Right lobe of liver (tissue), 6 donors: ENCODE results near the gene GSG1L. TPM values are rescaled to one million over a fixed set of nuclear protein-coding genes. Genes with fewer than 3 reads are reported as not detected.

ENCODE experiments used
- ATAC-seq, 4 donors: fragments of 200-7000 bp; cut with Tn5 transposase; one replicate each; pipeline ENCODE4 v1.9.1; 2020; ENCODE audit warnings: mild to moderate bottlenecking in 4 of 4, moderate library complexity in 4 of 4
- DNase-seq, 3 donors: peaks; one replicate each; pipeline ENCODE4 v3.0.0-alpha.2; 2020
- H3K27ac ChIP-seq, 3 donors: fragments of 200-600 bp; one replicate each; pipeline ENCODE4 v1.8.0; 2022
- H3K27me3 ChIP-seq, 2 donors: fragments of 200-600 bp; one replicate each; pipeline ENCODE4 v1.8.0; 2022
- H3K36me3 ChIP-seq, 4 donors: fragments of 200-600 bp; sonication (generic) in 1 of 4; one replicate each; pipeline versions ENCODE4 v1.5.1 to v1.8.0; 2017 to 2022; ENCODE audit warnings: control low read depth in 1 of 4
- H3K4me1 ChIP-seq, 4 donors: fragments of 200-600 bp; sonication (generic) in 1 of 4; one replicate each; pipeline versions ENCODE4 v1.5.1 to v1.8.0; 2017 to 2022; ENCODE audit warnings: control low read depth in 1 of 4
- H3K4me3 ChIP-seq, 3 donors: fragments of 200-600 bp; one replicate each; pipeline ENCODE4 v1.8.0; 2022
- H3K9me3 ChIP-seq, 4 donors: fragments of 200-600 bp; sonication (generic) in 1 of 4; one replicate each; pipeline versions ENCODE4 v1.5.1 to v1.8.0; 2017 to 2022; ENCODE audit warnings: control low read depth in 1 of 4
- CTCF ChIP-seq, 4 donors: fragments of 200-600 bp in 3 of 4; fragments of 450-650 bp in 1 of 4; IDR thresholded peaks; one replicate each; pipeline versions ENCODE4 v1.5.1 to v1.8.0; 2016 to 2022; ENCODE audit warnings: antibody characterized with exemption in 4 of 4, mild to moderate bottlenecking in 2 of 4
- POLR2A ChIP-seq: fragments of 450-650 bp; IDR thresholded peaks from one replicate; pipeline ENCODE4 v1.6.1; 2017; ENCODE audit warnings: antibody characterized with exemption, mild to moderate bottlenecking
- WGBS: methylation state at CpG from one replicate; pipeline ENCODE4 v1.1.6; 2018; ENCODE audit warnings: low coverage, low lambda C conversion rate; ENCODE audit not compliant: insufficient coverage; ENCODE audit errors: missing lambda C conversion rate; 5-methylcytosine and 5-hydroxymethylcytosine counted together
- intact Hi-C, 2 donors: fragments of 100-400 bp; cut with DNase I; formaldehyde crosslinking; loops; one replicate each; pipeline versions ENCODE4 v1.11.2 to v1.14.1; 2022
- total RNA-seq, 6 experiments: library from RNA; depleted of rRNA in 2 of 6; stranded (reverse); fragments of >200 nt in 2 of 6; fragmentation: NEBNext Ultra II Directional in 3 of 6; extraction: Animal tissue kit (Norgen Biotek cat#: 25700) in 3 of 6; gene quantifications; one replicate each; pipeline versions ENCODE4 v1.1.0 to v1.2.4, GENCODE V29; 2016 to 2023
- donor health status: DM: no; HTN: yes; CAD: no.
- donor health status: DM: no; HTN: no; CAD: no.
- donor health status: DM: no; HTN: no; CAD: no.
- donor health status: DM: no; HTN: yes; CAD: no.
- donor health status: DM: no; HTN: yes; CAD: no.

The GSG1L gene
- total RNA-seq, 6 experiments from 2014 or later = 0.33 TPM; not detected in 5

- H3K9me3 ChIP-seq = no peaks in the 10 kb centered on the region
- no peak overlapping the region for H3K27ac ChIP-seq
- no peak for ATAC-seq
- TF ChIP-seq POLR2A (no peak), CTCF (IDR thresholded peaks at IDR 0.05) (no peak)
- intact Hi-C loops = no loop called here
- no peak for DNase-seq
- no peaks in the 10 kb centered on the region for H3K27me3 ChIP-seq
- no peaks in the 10 kb centered on the region for H3K4me1 ChIP-seq
- no peaks in the 10 kb centered on the region for H3K36me3 ChIP-seq
- no peak overlapping the region for H3K4me3 ChIP-seq
- 27% methylated on average over 5 of the region's 5 CpGs for WGBS
Measured at GRCh38 chr16:27918755-27919154, 144.8 kb downstream of the GSG1L start.

GRCh38 chr16:27917949-27918348, 145.6 kb downstream of the GSG1L start:
- 38% methylated on average over 1 of the region's 1 CpG for WGBS
- Histone ChIP-seq H3K9me3 (no peaks in the 10 kb centered on the region), H3K27me3 (no peaks in the 10 kb centered on the region), H3K4me3 (no peak overlapping the region), H3K27ac (no peak overlapping the region), H3K36me3 (no peaks in the 10 kb centered on the region), H3K4me1 (no peaks in the 10 kb centered on the region)
- DNase-seq = no peak
- ATAC-seq = no peak
- intact Hi-C loops = no loop called here
- no peak for TF ChIP-seq POLR2A

GRCh38 chr16:27911486-27911885, 152.0 kb downstream of the GSG1L start:
- DNase-seq (no peak), ATAC-seq (no peak)
- no peak for TF ChIP-seq POLR2A
- TF ChIP-seq CTCF (IDR thresholded peaks at IDR 0.05) = no peak
- intact Hi-C loops = no loop called here
- 51% methylated on average over 2 of the region's 2 CpGs for WGBS
- no peak overlapping the region for H3K4me3 ChIP-seq
- no peaks in the 10 kb centered on the region for H3K9me3 ChIP-seq
- H3K4me1 ChIP-seq = no peaks in the 10 kb centered on the region
- no peak overlapping the region for H3K27ac ChIP-seq
- H3K27me3 ChIP-seq = no peaks in the 10 kb centered on the region
- no peaks in the 10 kb centered on the region for H3K36me3 ChIP-seq

GRCh38 chr16:27907457-27907972, 156.0 kb downstream of the GSG1L start:
- Histone ChIP-seq H3K4me3 (no peak overlapping the region), H3K27me3 (no peaks in the 10 kb centered on the region), H3K36me3 (no peaks in the 10 kb centered on the region), H3K4me1 (no peaks in the 10 kb centered on the region), H3K9me3 (no peaks in the 10 kb centered on the region), H3K27ac (no peak overlapping the region)
- 71% methylated on average over 1 of the region's 1 CpG for WGBS
- DNase-seq (no peak), ATAC-seq (no peak)
- TF ChIP-seq POLR2A = no peak
- no peak for TF ChIP-seq CTCF (IDR thresholded peaks at IDR 0.05)
- intact Hi-C loops = no loop called here

GRCh38 chr16:27906883-27907282, 156.6 kb downstream of the GSG1L start:
- H3K4me1 ChIP-seq = no peaks in the 10 kb centered on the region
- H3K9me3 ChIP-seq = no peaks in the 10 kb centered on the region
- 86% methylated on average over 3 of the region's 3 CpGs for WGBS
- TF ChIP-seq POLR2A (no peak), CTCF (IDR thresholded peaks at IDR 0.05) (no peak)
- intact Hi-C loops = no loop called here
- no peak overlapping the region for H3K4me3 ChIP-seq
- no peak overlapping the region for H3K27ac ChIP-seq
- DNase-seq (no peak), ATAC-seq (no peak)
- H3K27me3 ChIP-seq = no peaks in the 10 kb centered on the region
- H3K36me3 ChIP-seq = no peaks in the 10 kb centered on the region
